GM23338 (cell line): ENCODE results near the gene ABHD17B. TPM values are rescaled to one million over a fixed set of nuclear protein-coding genes. Genes with fewer than 3 reads are reported as not detected.
A peak's percentile ranks its signal among the peaks of the same experiment; 100 is the strongest.

Experiments used
- ATAC-seq: fragments of 200-7000 bp; cut with Tn5 transposase; 3 replicates; pipeline ENCODE4 v1.9.1; 2020
- DNase-seq: peaks from one replicate; pipeline ENCODE4 v3.0.0-alpha.2; 2015; ENCODE audit warnings: low spot score
- H2AFZ ChIP-seq: fragments of 200-600 bp; sonication (generic); 2 replicates; pipeline ENCODE4 v1.8.0; 2016; ENCODE audit warnings: antibody characterized with exemption, mild to moderate bottlenecking, moderate library complexity
- H3F3A ChIP-seq: fragments of 200-600 bp; sonication (generic); replicated peaks from 2 replicates; pipeline ENCODE4 v1.8.0; 2017; ENCODE audit warnings: antibody characterized with exemption, mixed run types, low read depth
- H3K27ac ChIP-seq: fragments of 200-600 bp; sonication (generic); 2 replicates; pipeline ENCODE4 v1.6.1; 2016; ENCODE audit warnings: low read depth
- H3K27me3 ChIP-seq: fragments of 200-600 bp; sonication (generic); 2 replicates; pipeline ENCODE4 v1.8.0; 2016; ENCODE audit warnings: mild to moderate bottlenecking, mixed run types, moderate library complexity; ENCODE audit not compliant: insufficient read depth
- H3K36me3 ChIP-seq: fragments of 200-600 bp; sonication (generic); 2 replicates; pipeline ENCODE4 v1.8.0; 2016; ENCODE audit warnings: mild to moderate bottlenecking; ENCODE audit not compliant: insufficient read depth
- H3K4me1 ChIP-seq: fragments of 200-600 bp; sonication (generic); 2 replicates; pipeline ENCODE4 v1.8.0; 2016; ENCODE audit warnings: mild to moderate bottlenecking, moderate library complexity; ENCODE audit not compliant: insufficient read depth
- H3K4me2 ChIP-seq: fragments of 200-600 bp; sonication (generic); 2 replicates; pipeline ENCODE4 v1.7.1; 2017; ENCODE audit warnings: mixed run types
- H3K4me3 ChIP-seq: fragments of 200-600 bp; sonication (generic); 2 replicates; pipeline ENCODE4 v1.6.1; 2016; ENCODE audit warnings: mixed run types
- H3K79me2 ChIP-seq: fragments of 200-600 bp; sonication (generic); replicated peaks from 2 replicates; pipeline ENCODE4 v1.8.0; 2017; ENCODE audit warnings: mild to moderate bottlenecking; ENCODE audit not compliant: insufficient read depth
- H3K9me2 ChIP-seq: fragments of 200-600 bp; sonication (generic); 2 replicates; pipeline ENCODE4 v1.8.0; 2017; ENCODE audit not compliant: insufficient read depth
- H4K20me1 ChIP-seq: fragments of 200-600 bp; sonication (generic); replicated peaks from 2 replicates; pipeline ENCODE4 v1.8.0; 2017; ENCODE audit warnings: mild to moderate bottlenecking; ENCODE audit not compliant: insufficient read depth
- H3K27ac Mint-ChIP-seq: 2 replicates; pipeline ENCODE4 v1.8.0; 2020; ENCODE audit warnings: inconsistent platforms, mild to moderate bottlenecking, moderate library complexity, mixed read lengths
- H3K27me3 Mint-ChIP-seq: 3 replicates; pipeline ENCODE4 v1.8.0; 2022; ENCODE audit warnings: low read depth, mild to moderate bottlenecking, moderate library complexity, mixed read lengths, inconsistent platforms; ENCODE audit not compliant: insufficient read depth, poor library complexity
- H3K36me3 Mint-ChIP-seq: 3 replicates; pipeline ENCODE4 v1.8.0; 2021; ENCODE audit warnings: low read depth, mild to moderate bottlenecking, inconsistent platforms, moderate library complexity, mixed read lengths
- H3K4me1 Mint-ChIP-seq: 3 replicates; pipeline ENCODE4 v1.8.0; 2020; ENCODE audit warnings: mild to moderate bottlenecking, inconsistent platforms, mixed read lengths
- H3K4me3 Mint-ChIP-seq: 3 replicates; pipeline ENCODE4 v1.8.0; 2021; ENCODE audit warnings: moderate library complexity, mild to moderate bottlenecking, inconsistent platforms, mixed read lengths
- H3K9me3 Mint-ChIP-seq: 3 replicates; pipeline ENCODE4 v1.8.0; 2020; ENCODE audit warnings: moderate library complexity, mild to moderate bottlenecking, inconsistent platforms, mixed read lengths
- CREB1 ChIP-seq: fragments of 250-450 bp; sonication (Bioruptor Pico); IDR thresholded peaks from 2 replicates; pipeline ENCODE4 v1.5.0; 2020; ENCODE audit warnings: low read depth, mild to moderate bottlenecking, moderate library complexity
- ETS1 ChIP-seq: IDR thresholded peaks from 2 replicates; pipeline ENCODE4 v1.6.1; 2016; ENCODE audit warnings: antibody characterized with exemption
- EZH2phosphoT487 ChIP-seq: fragments of 200-600 bp; sonication (generic); IDR thresholded peaks from one replicate; pipeline ENCODE4 v1.8.1; 2018; ENCODE audit warnings: antibody characterized with exemption; ENCODE audit not compliant: unreplicated experiment
- NANOG ChIP-seq: IDR thresholded peaks from 2 replicates; pipeline ENCODE4 v1.6.1; 2016; ENCODE audit warnings: antibody characterized with exemption, borderline replicate concordance
- POLR2AphosphoS5 ChIP-seq: IDR thresholded peaks from 2 replicates; pipeline ENCODE4 v1.6.1; 2016; ENCODE audit warnings: antibody characterized with exemption, low read depth
- REST ChIP-seq: IDR thresholded peaks from one replicate; pipeline ENCODE4 v1.6.1; 2018; ENCODE audit warnings: antibody characterized with exemption; ENCODE audit not compliant: unreplicated experiment
- STAT1 ChIP-seq: IDR thresholded peaks from one replicate; pipeline ENCODE4 v1.6.1; 2016; ENCODE audit warnings: antibody characterized with exemption; ENCODE audit not compliant: unreplicated experiment
- ZNF114 ChIP-seq: fragments of 250-450 bp; sonication (Bioruptor Pico); IDR thresholded peaks from 2 replicates; pipeline ENCODE4 v1.5.0; 2020; ENCODE audit warnings: mild to moderate bottlenecking, moderate library complexity
- polyA plus RNA-seq: library from polyadenylated mRNA; unstranded; fragments of >200 nt; fragmentation: Nextera tagmentation; extraction: Ambion mirVana; gene quantifications from 2 replicates; pipeline ENCODE4 v1.2.1, GENCODE V29; 2016
- total RNA-seq: library from RNA; depleted of rRNA; stranded (reverse); fragments of >200 nt; shearing (Covaris generic); gene quantifications from 2 replicates; pipeline ENCODE4 v1.2.3, GENCODE V29; 2014
- TF ChIP-seq, protein P1 (sequence below), 2 experiments: fragments of 200-600 bp in 1 of 2; sonication (generic) in 1 of 2; conservative IDR thresholded peaks; 2 replicates each; pipeline versions ENCODE4 v1.5.1 to v1.6.1; 2016 to 2017; ENCODE audit warnings: antibody characterized with exemption in 2 of 2, low read depth in 2 of 2, mild to moderate bottlenecking in 2 of 2, moderate library complexity in 1 of 2

Gene ABHD17B
- total and polyA plus RNA-seq, 2 experiments from 2014 or later: 32.2 to 112 TPM

DNA sequence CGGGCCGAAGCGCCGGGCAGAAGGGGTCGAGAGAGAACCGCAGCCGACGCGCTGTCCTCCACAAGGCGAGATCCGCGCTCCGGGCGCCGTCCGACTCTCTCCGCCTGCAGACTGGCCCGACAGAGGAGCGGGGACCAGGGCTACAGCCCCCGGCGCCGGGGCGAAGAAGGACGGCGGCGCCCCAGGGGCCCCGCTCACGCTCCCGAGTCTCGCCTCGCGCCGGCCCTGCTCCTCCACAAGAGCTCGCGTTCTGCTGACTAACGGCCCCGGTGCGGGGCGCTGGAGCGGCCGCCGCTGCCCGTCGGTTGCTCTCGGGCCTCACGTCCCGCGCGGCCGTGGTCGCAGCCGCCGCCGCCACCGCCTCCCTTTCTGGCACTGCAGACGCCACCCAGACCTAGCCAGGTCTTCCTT lies 338 bp downstream of the ABHD17B start (continued):
- TF ChIP-seq, protein P1, sequence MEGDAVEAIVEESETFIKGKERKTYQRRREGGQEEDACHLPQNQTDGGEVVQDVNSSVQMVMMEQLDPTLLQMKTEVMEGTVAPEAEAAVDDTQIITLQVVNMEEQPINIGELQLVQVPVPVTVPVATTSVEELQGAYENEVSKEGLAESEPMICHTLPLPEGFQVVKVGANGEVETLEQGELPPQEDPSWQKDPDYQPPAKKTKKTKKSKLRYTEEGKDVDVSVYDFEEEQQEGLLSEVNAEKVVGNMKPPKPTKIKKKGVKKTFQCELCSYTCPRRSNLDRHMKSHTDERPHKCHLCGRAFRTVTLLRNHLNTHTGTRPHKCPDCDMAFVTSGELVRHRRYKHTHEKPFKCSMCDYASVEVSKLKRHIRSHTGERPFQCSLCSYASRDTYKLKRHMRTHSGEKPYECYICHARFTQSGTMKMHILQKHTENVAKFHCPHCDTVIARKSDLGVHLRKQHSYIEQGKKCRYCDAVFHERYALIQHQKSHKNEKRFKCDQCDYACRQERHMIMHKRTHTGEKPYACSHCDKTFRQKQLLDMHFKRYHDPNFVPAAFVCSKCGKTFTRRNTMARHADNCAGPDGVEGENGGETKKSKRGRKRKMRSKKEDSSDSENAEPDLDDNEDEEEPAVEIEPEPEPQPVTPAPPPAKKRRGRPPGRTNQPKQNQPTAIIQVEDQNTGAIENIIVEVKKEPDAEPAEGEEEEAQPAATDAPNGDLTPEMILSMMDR (conservative IDR thresholded peaks at IDR 0.05; ENCODE audit: low read depth in 2 of 2): no peak
- TF ChIP-seq CREB1 (CRISPR knock-in tag) (no peak), ETS1 (no peak)

DNA sequence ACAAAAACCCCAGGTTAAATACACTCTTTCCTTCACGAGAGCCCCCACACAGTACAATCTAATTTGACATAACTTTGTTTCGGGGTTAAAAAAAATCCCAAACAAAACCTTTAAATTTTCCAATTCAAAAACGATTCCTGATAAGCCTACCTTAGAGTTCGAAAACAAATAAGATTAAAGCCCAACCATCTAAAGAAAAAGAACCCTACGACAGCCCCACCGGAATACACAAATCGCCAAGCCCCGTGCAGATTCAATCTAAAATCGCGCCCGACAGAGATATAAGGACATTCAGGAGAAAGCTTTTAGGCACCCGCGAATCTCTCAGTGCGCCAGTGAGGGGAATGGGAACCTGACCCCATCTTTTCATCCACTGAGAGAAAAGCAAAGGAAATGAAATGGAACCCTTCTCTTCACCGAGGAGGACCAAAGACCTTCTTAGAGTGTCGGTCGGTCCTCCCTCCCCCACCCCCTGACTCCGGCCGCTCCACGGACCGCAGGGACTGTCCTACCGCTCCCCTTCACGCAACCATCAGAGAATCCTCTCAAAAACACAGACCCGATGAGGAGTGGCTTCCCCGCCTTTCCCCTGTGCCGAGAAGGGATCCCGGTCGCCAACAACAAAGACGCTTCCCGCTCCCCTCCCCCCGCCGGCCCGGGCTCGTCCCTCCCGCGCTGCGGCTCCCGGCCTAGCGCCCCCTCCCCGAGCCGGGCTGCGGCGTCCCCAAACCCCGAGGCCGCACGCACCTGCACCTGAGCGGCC lies 925 bp downstream of the ABHD17B start:
- Mint-ChIP-seq H3K27ac (peak overlapping the region; percentile 98), H3K36me3 (peaks cover 21% of the 10 kb centered on the region), H3K4me1 (peaks cover 49% of the 10 kb centered on the region), H3K27me3 (peaks cover 14% of the 10 kb centered on the region), H3K4me3 (peak overlapping the region; percentile 100), H3K9me3 (no peaks in the 10 kb centered on the region; the same call in 1 of the 3 replicates)
- Histone ChIP-seq H3K4me3 (peak overlapping the region; percentile 89), H3K36me3 (peaks cover 5% of the 10 kb centered on the region; the same call in 1 of the 2 replicates), H3F3A (peaks cover 7% of the 10 kb centered on the region), H4K20me1 (peaks cover 48% of the 10 kb centered on the region), H3K79me2 (peaks cover 94% of the 10 kb centered on the region), H3K27me3 (no peaks in the 10 kb centered on the region), H3K9me2 (no peaks in the 10 kb centered on the region), H3K4me2 (peak overlapping the region; percentile 79), H3K4me1 (peaks cover 38% of the 10 kb centered on the region), H2AFZ (no peak overlapping the region), H3K27ac (peak overlapping the region; percentile 95)
- no peak for TF ChIP-seq POLR2AphosphoS5
- 0 out of 2 replicates have a peak, but pooled peaks have one; percentile 14 for TF ChIP-seq CREB1 (CRISPR knock-in tag)
- DNase-seq: peak; percentile 76
- ATAC-seq: peak; percentile 47

DNA sequence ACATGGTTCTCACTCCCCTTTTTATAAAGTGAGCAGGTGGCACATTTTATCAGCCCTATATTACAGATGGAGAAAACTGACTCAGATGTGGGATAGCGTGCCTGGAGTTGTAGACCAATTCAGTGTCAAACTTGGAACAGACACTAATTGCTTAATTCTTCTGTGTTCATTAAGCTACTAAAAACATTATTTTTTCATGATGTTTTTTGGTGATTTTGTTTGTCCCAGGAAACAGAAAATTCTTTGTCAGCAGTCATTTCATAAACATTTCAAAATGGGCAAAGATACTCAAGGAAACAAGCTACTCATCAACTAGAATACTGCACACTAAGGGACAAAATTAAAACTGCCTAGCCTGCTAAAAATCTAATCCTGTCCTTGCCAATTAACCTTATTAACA lies 2.2 kb downstream of the ABHD17B start:
- Histone ChIP-seq H3F3A (peaks cover 7% of the 10 kb centered on the region), H3K9me2 (no peaks in the 10 kb centered on the region), H3K4me1 (peaks cover 39% of the 10 kb centered on the region), H3K27me3 (no peaks in the 10 kb centered on the region), H3K36me3 (peaks cover 5% of the 10 kb centered on the region; the same call in 1 of the 2 replicates), H3K4me3 (peak overlapping the region; percentile 89), H2AFZ (no peak overlapping the region), H3K79me2 (peaks cover 94% of the 10 kb centered on the region), H3K4me2 (peak overlapping the region; percentile 79), H4K20me1 (peaks cover 60% of the 10 kb centered on the region), H3K27ac (no peak overlapping the region)
- Mint-ChIP-seq H3K4me1 (peaks cover 48% of the 10 kb centered on the region), H3K4me3 (peak overlapping the region; percentile 100), H3K27ac (no peak overlapping the region), H3K36me3 (peaks cover 23% of the 10 kb centered on the region), H3K9me3 (no peaks in the 10 kb centered on the region; the same call in 1 of the 3 replicates), H3K27me3 (peaks cover 14% of the 10 kb centered on the region)
- ATAC-seq (no peak), DNase-seq (no peak)
- TF ChIP-seq ETS1: no peak
- TF ChIP-seq STAT1: no peak
- TF ChIP-seq ZNF114 (CRISPR knock-in tag): no peak
- no peak for TF ChIP-seq REST
- TF ChIP-seq NANOG: no peak
- TF ChIP-seq EZH2phosphoT487: no peak
